AG08396 (cell line): ENCODE results near the gene TACR1.
"Not testable (repeated sequence)": the region's sequence is repeated elsewhere in the genome, so short reads cannot be mapped to it uniquely, and the experiment has no call there.

ENCODE experiments used
- DNase-seq: peaks from one replicate; pipeline ENCODE4 v3.0.0; 2012; ENCODE audit warnings: low spot score, mixed read lengths

TACR1 gene

DNA sequence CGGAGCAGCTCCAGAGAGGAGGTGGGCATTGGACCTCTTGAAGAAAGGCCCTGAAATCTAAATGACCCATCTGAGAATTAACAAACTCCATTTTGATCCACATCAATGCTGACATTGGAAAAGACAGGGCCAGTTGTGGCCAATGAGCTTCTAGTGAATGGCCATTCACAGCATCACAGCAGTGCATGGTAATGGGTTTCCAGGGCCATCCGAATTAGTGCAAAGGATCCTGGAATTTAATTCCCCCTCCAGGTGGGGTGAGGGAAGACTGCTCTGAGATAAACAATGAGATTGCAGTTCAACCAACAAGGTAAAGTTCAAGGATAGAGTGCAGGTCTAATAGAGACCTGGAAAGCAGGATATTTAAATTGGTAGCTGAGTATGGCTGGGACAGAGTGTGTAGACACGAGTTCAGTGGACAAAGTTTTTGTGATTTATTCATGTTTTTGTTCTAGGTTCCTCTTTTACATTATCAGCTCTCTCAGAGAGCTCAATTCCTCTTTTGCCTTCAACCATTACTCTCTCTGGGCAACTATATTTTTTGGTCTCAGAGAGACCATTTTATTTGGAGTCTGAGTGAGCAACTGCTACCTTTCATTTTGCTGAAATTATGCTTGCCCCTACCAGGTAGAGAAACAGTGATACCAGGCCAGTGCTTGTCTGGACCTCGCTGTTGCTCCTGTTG is 5.0 kb downstream of the TACR1 start:
- DNase-seq = no peak

DNA sequence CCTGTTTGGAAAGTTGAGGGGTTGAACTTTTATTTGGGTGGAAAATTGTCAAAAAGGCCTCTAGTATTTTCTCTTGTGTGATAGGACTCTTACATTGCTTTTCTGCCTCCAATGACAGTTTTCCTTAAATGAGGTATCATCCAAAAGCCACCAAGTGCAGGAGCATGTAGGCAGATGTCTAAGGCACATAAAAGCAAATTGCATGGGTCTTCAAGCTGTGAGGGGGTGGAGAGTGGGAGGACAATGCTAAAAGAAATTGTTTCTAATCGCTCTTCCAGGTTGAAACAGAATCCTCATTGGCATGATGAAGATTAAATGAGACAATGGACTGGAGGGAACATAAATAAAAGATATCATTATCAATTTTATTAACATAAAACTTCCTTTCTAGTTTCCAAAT is 6.8 kb downstream of the TACR1 start:
- DNase-seq = no peak

DNA sequence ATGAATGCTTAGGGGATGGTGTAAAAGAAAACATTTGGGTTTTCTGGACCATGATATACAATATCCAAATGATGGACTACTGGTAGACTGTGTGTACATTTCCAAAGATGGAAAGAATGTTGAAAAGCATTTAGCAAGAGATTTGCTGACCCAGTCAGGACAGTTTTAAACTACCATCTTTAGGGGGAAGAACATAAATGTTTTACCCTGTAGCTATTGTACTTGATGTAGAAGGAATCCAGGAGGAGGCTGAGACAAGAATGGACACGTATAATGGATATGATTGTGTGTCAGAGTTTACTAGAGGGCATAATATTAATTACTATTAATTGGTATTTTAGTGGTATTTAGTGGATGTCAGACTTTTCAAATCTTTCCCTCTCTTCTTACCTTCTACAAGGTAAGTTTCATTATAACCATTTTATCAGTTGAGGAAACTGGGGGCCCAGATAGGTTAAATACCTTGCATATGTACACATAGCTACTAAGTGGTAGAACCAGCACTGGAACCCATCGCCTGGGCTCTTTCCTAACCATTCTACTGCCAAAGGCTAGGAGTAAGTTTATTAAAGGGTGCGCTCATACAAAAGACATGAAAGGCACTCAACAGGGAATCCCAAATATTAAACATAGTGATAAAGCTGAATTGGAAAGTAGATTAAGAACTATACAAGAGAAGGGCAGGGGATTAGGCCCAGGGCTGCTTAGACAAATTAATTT is 8.9 kb downstream of the TACR1 start:
- no peak for DNase-seq

DNA sequence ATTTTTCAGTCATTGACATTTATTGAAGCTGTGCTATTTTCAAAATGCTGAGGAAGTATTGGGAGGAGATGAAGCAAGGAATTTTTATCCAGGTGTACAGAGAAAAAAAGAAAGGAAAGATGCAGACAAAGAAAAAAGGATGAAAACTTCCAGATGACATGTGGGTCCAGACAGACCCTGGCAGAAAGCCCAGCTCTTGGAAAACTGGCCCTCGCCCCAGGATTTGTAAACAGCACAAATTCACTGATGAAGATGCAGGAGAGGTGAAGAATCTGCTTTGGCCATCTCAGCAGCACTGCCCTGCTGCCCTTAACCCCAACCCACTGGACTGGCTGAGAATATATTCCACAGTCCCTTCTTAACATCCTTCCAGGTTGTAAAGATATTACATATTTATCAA is 12.5 kb downstream of the TACR1 start:
- no peak for DNase-seq

DNA sequence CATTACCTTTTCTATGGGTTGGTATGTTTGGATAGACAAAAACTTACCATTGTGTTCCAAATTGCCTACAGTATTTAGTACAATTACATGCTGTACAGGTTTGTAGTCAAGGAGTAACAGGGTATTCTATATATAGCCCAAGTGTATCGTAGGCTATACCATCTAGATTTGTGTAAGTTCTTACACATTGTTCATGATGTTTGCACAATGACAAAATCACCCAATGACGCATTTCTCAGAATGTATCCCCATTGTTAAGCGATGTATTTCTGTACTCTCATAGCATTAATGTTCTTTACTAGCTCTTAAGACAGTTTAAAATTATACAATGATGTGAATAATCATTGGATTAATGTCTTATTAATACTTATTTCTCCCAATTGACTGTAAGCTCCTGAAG is 16.7 kb downstream of the TACR1 start:
- DNase-seq = no peak

DNA sequence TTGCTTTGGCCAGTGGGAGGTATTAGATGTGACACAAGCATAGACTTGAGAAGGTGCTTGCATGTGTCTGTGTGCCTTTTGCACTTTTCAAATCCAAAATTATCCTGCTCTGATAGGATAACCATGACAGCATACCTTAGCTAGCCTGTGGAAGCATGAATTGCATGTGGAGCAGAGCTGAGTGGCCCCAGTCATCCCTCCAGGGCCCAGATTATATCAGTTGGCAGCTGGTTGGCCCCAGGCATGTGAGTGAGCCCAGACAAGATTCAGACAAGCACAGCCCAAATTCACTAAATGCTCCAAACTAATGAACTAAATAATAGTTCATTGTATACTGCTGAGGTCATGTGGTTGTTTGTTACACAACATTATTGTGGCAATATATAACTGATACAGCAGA is 18.8 kb downstream of the TACR1 start:
- DNase-seq = no peak

DNA sequence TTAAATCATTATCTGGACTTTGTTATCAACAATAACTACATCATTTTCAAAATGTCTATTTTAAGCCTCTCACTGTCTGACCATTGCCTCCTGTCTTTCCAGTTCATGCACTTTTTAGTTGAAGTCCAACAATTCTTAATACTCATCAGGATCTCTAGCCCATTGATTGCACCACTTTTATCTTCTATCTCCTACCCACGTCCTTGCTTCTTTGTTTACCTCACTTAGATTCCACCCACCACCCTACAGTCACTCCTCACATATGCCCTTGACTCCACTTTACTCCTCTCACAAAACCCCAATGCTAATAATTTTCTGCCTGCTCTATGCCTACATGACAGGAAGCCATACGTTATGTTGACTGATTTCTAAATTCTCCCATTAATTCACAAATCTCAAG is 21.9 kb downstream of the TACR1 start:
- DNase-seq = no peak

DNA sequence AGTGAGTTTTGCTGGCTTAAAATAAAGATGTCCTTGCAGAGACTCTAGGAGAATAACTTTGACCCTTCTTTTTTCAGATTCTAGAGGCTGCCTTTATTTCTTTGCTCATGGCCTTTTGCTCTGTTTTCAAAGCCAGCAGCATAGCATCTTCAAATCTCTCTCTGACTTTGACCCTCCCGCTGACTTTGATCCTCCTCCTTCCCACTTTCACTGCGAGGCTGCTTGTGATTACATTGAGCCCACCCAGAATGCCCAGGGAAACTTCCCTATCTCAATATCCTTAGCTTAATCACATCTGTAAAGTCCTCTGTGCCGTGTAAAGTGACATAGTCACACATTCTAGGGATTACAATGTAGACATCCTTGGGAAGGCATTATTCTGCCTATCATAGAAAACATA is 23.9 kb downstream of the TACR1 start:
- DNase-seq = no peak

DNA sequence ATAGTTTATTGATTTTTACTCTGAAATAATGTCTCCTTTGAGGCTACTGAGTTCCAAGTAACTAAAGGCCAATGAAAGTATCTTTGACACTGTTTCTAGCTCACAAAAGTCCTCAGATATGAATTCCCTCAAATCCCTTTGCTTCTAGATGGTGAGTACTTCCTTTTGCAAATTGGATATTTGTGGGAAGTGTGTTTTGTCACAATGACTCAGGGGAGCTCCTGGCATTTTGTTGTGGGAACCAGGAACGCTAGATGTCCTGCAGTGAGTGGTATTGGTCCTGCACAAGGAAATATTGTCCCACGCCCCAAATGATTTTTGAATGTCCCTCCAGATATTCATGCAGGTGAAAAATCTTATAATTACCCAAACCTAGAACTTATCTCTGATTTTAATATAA is 24.3 kb downstream of the TACR1 start:
- no peak for DNase-seq

DNA sequence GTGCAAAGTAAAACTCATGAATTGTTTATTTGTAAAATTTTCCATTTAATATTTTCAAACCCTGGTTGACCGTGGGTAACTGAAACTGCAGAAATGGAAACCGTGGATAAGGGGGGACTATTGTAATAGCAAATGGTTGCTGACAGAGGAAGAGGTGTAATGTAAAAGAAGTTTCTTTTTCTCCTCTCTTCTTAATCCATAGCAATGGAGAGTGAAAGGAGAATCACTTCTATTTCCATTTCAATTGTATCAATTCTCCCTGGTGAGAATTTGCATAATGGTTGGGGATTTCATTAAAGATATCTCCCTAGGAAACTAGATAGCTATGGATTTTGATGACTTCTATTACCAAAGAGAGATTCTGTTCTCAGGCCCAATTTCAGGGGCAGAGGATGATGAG is 24.8 kb downstream of the TACR1 start:
- no peak for DNase-seq

DNA sequence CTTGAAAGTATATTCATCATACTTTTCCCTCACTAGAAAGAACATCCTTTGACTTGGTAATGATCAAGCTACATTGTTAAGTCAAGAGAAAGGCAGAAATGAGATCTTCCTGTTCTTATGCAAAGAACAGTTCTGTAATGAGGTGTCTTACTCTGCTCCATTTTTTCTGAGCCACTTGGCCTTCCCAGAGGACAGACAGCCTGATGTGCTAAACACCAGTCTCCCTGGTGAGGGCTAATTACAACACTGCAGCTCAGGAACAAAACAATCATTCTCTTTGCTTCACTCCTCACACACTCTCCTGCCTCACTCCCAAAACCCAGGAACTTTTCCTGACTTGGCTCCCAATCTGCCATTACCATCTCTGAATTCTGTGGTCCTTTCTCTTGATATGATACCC is 25.6 kb downstream of the TACR1 start:
- no peak for DNase-seq

DNA sequence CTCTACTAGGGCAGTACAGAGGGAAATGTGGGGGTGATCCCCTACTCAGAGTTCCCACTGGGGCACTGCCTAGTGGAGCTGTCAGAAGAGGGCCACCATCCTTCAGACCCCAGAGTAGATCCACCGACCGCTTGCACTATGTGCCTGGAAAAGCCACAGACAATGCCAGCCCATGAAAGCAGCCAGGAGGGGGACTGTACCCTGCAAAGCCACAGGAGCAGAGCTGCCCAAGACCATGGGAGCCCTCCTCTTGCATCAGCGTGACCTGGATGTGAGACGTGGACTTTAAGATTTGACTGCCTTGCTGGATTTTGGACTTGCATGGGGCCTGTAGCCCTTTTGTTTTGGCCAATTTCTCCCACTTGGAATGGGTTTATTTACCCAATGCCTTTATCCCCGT is 27.9 kb downstream of the TACR1 start:
- not testable (repeated sequence) for DNase-seq

DNA sequence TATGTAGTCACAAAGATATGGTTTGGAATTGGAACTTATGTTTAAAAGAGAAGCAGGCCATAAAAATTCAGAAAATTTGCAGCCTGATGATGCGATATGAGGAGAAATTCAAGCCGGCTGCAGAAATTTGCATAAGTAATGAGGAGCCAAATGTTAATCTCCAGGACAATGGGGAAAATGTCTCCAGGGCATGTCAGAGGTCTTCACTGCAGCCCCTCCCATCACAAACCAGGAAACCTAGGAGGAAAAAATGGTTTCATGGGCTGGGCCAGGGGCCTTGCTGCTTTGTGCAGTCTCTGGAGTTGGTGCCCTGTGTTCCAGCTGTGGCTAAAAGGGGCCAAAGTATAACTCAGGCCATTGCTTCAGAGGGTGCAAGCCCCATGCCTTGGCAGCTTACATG is 28.4 kb downstream of the TACR1 start:
- DNase-seq = no peak

DNA sequence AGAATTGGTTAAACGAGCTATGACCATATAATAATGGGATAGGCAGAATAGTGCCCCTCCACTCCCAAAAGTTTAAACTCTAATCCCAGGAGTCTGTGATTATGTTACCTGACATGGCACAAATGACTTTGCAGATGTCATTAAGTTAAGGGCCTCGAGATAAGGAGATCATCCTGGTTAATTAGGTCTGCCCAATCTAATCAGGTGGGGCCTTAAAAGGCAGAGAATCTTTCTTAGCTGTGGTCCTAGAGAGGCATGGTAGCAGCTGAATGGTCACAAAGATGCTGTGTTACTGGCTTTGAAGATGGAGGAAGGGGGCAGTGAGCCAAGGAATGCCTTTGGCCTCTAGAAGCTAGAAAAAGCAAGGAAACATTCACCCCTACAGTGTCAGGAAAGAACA is 31.1 kb downstream of the TACR1 start:
- DNase-seq = no peak

DNA sequence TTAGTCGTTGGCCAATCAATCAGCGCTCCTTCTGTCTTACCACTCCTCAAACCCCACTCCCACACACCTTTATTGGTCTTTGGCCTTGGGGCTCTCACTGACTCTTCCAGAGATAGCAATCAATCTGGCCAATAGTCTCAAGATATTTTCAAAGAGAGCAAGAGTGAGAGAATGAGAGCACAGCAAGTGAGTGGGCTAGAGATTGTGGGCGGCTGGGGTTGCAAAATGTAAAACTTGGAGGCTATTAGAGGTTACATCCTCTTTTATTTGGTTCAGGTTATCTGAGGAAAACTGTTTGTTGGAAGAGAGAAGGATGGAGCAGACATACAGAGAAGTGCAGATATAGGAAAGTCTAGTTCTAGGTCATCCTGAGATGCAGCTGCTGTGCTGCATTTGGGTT is 32.8 kb downstream of the TACR1 start:
- no peak for DNase-seq

DNA sequence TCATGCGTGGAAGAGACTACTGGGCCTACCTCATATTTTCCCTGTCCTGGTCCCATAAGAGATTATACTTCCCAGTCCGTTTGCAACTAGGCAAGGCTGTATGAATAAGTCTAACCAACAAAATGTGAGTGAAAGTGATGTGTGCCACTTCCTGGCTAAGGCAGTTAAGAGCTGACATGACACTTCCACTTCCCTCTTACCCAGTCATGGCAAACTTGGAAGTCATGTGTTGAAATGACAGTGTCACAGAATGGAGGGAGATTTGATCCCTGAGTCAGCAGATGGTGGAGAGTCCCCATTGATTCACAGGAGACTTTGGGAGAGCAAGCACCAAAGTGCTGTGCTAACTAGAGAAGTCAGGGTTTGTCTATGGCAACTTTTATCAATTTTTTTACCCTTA is 36.4 kb downstream of the TACR1 start:
- DNase-seq = no peak

DNA sequence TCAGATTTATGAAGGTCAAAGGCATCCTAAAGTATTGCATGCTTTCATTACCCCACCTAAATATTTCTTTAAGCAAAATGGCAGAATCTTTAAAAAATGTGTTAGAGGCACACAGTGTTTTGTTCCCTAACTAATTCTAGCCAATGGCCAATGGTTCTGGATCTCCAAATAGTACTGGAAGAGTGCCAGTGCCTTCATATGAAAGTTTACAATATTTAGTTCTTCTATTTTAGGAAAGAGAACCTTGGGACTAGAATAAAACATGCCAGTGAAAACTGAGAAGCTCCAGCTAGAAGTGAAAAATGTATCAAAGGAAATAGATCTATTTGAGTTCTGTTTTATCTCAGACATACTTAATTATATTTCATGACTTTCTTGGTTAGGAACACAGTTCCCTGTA is 37.1 kb downstream of the TACR1 start:
- no peak for DNase-seq

DNA sequence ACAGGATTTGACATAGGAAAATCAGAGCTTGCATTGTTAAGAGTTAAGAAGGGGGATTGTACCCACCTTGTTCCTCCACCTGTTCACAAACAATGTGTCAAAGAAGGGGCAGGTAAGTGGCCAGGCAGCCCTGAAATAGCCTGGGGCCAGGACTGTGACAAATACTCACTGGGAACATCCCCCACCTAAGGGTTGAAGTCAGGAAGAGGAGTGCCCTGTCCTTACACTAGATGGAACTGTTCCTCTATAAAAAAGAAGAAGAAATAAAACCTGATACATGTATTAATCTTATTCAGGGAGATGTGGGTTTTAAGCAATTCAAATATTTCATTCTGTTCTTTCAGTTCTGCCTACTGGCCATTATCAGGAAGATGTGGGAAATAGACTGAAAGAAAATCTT is 41.9 kb downstream of the TACR1 start:
- DNase-seq = peak; percentile 30

DNA sequence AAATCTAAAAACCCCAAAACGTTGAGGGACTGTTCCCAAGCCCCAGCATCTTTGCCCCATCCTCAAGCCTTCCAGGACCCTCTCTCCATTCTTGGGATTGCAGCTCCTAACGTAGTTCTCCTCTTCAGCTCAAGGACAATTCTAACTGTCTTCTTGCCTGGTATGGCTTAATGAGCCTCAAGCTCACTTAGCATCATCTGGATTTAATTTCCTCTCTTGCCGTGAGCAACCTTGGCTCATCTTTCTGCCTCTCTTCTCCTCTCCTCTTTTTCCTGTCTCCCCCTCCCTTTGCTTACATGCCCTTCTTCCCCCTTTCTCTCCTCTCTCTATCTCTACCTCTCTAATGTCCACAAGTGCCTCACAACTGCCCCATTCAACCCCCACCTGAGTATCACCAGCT is 44.2 kb downstream of the TACR1 start:
- no peak for DNase-seq

DNA sequence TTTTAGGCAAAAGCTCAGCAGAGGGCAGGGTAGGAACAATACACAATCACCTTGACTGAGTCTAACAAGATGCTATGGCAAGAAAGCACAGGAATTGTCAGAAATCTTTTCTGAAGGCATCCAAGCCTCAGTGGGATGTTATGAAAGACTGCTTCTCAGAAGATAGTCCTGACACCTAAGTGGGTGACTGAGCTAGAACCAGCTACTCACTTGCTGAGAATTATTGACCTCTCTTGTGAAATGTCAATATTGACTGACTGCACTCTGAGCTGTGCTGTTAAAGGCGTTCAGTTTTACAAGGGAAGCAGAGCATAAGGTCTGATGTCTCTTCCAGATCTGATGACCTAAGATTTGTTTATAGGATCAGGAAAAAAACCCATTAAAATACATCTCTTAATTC is 46.1 kb downstream of the TACR1 start:
- DNase-seq = no peak

DNA sequence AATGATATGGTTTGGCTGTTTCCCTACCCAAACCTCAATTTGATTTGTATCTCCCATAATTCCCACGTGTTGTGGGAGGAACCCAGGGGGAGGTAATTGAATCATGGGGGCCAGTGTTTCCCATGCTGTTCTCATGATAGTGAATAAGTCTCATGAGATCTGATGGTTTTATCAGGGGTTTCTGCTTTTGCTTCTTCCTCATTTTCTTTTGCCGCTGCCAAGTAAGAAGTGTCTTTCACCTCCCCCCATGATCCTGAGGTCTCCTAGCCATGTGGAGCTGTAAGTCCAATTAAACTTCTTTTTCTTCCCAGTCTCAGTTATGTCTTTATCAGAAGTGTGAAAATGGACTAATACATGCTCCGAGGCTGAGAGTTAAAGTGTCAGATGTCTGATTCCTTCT is 47.1 kb downstream of the TACR1 start:
- DNase-seq = not testable (repeated sequence)

DNA sequence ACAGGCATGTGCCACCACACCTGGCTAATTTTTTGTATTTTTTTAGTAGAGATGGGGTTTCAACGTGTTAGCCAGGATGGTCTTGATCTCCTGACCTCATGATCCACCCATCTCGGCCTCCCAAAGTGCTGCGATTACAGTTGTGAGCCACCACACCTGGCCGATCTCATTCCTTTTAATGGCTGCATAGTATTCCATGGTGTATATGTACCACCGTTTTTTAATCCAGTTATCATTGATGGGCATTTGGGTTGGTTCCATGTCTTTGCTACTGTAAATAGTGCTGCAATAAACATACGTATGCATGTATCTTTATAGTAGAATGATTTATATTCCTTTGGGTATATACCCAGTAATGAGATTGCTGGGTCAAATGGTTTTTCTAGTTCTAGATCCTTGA is 51.4 kb downstream of the TACR1 start:
- not testable (repeated sequence) for DNase-seq

DNA sequence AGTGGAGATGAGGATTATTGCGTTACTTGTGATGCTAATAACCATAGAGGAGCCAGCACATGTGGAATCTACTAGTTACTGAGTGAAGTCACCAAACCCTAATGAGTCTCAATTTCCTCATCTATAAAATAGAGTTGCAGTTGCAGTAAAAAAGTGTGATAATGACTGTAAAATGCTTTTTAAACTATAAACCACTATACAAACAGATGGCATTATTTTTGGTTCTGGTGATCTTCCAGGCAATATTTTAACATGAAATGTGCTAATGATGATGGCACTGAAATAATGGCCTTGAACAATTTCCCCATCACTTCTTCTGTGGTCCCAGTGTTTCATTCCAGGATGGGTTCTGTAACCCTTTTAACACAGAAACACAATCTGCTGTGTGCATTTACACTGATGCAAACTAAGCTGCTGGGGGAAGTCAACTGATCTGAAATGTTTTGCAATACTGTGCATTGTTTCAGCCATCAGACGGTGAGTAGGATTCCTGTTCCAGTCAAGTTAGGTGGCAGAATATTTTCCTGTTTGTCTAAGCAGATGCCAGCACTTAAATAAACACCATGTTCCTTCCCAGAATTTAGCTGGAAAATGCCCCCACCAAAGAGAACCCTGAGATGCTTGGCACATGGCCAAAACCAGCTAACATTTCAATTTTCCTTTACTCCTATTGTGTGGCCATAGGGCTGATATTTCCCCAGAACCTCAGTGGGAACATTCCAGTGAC is 52.6 kb downstream of the TACR1 start:
- DNase-seq = no peak
